Measurements from ENCODE around the gene COL25A1. TPM values are rescaled to one million over a fixed set of nuclear protein-coding genes. Genes with fewer than 3 reads are reported as not detected.

The COL25A1 gene
- total and polyA plus RNA-seq, 5 donors, result 0.22 to 0.77 (median 0.31) TPM

GRCh38 chr4:109185951-109186350 lies 116.5 kb downstream of the COL25A1 start:
- WGBS, result 65% methylated on average over 7 of the region's 7 CpGs
- Histone ChIP-seq H3K27ac (ENCODE audit: low read length) (no peak overlapping the region), H3K9me3 (ENCODE audit: control insufficient read depth, low read length) (no peaks in the 10 kb centered on the region), H3K4me3 (ENCODE audit: low read length) (no peak overlapping the region), H3K4me1 (ENCODE audit: control insufficient read depth, insufficient read depth, low read length) (peaks cover 1% of the 10 kb centered on the region), H3K27me3 (ENCODE audit: control insufficient read depth, insufficient read depth) (no peaks in the 10 kb centered on the region)
- intact Hi-C loops (cut with DNase I), result no loop called here
- no peak for ATAC-seq
- DNase-seq, result no peak

GRCh38 chr4:109185548-109185947 lies 116.9 kb downstream of the COL25A1 start:
- Histone ChIP-seq H3K9me3 (ENCODE audit: control insufficient read depth, low read length) (no peaks in the 10 kb centered on the region), H3K4me1 (ENCODE audit: control insufficient read depth, insufficient read depth, low read length) (peaks cover 1% of the 10 kb centered on the region), H3K27me3 (ENCODE audit: control insufficient read depth, insufficient read depth) (no peaks in the 10 kb centered on the region), H3K27ac (ENCODE audit: low read length) (no peak overlapping the region), H3K4me3 (ENCODE audit: low read length) (no peak overlapping the region)
- 72% methylated on average over 2 of the region's 2 CpGs for WGBS
- intact Hi-C loops (cut with DNase I), result no loop called here
- no peak for DNase-seq
- peak in 1 of 2 donors; percentile 5 for ATAC-seq

GRCh38 chr4:109184491-109184961 lies 117.9 kb downstream of the COL25A1 start:
- no peak overlapping the region for H3K4me3 ChIP-seq (ENCODE audit: low read length)
- H3K27me3 ChIP-seq (ENCODE audit: control insufficient read depth, insufficient read depth), result no peaks in the 10 kb centered on the region
- 25% methylated on average over 3 of the region's 3 CpGs for WGBS
- peaks cover 1% of the 10 kb centered on the region for H3K4me1 ChIP-seq (ENCODE audit: control insufficient read depth, insufficient read depth, low read length)
- peak; percentile 94 to 97 for ATAC-seq
- intact Hi-C loops (cut with DNase I), result no loop called here
- H3K9me3 ChIP-seq (ENCODE audit: control insufficient read depth, low read length), result no peaks in the 10 kb centered on the region
- DNase-seq, result peak in 2 of 3 donors; percentile 27 to 68
- H3K27ac ChIP-seq (ENCODE audit: low read length), result no peak overlapping the region

GRCh38 chr4:109183931-109184490 lies 118.4 kb downstream of the COL25A1 start:
- intact Hi-C loops (cut with DNase I), result no loop called here
- Histone ChIP-seq H3K9me3 (ENCODE audit: control insufficient read depth, low read length) (no peaks in the 10 kb centered on the region), H3K4me3 (ENCODE audit: low read length) (no peak overlapping the region), H3K27me3 (ENCODE audit: control insufficient read depth, insufficient read depth) (no peaks in the 10 kb centered on the region), H3K4me1 (ENCODE audit: control insufficient read depth, insufficient read depth, low read length) (peaks cover 1% of the 10 kb centered on the region), H3K27ac (ENCODE audit: low read length) (no peak overlapping the region)
- no peak for ATAC-seq
- WGBS, result 31% methylated on average over 3 of the region's 3 CpGs
- DNase-seq, result peak in 1 of 3 donors; percentile 35

- WGBS, result 54% methylated on average over 3 of the region's 3 CpGs
Observed at GRCh38 chr4:109182696-109183095, 119.8 kb downstream of the COL25A1 start.

GRCh38 chr4:109179061-109179460 lies 123.4 kb downstream of the COL25A1 start:
- Histone ChIP-seq H3K4me1 (ENCODE audit: control insufficient read depth, insufficient read depth, low read length) (no peaks in the 10 kb centered on the region), H3K27me3 (ENCODE audit: control insufficient read depth, insufficient read depth) (no peaks in the 10 kb centered on the region), H3K9me3 (ENCODE audit: control insufficient read depth, low read length) (no peaks in the 10 kb centered on the region), H3K27ac (ENCODE audit: low read length) (no peak overlapping the region), H3K4me3 (ENCODE audit: low read length) (no peak overlapping the region)
- ATAC-seq (no peak), DNase-seq (no peak)
- WGBS, result 66% methylated on average over 3 of the region's 3 CpGs
- intact Hi-C loops (cut with DNase I), result no loop called here

More at GRCh38 chr4:109182696-109183095, 119.8 kb downstream of the COL25A1 start:
- H3K4me1 ChIP-seq (ENCODE audit: control insufficient read depth, insufficient read depth, low read length), result peaks cover 1% of the 10 kb centered on the region
- H3K27ac ChIP-seq (ENCODE audit: low read length), result no peak overlapping the region
- DNase-seq (no peak), ATAC-seq (no peak)
- no peaks in the 10 kb centered on the region for H3K9me3 ChIP-seq (ENCODE audit: control insufficient read depth, low read length)
- H3K4me3 ChIP-seq (ENCODE audit: low read length), result no peak overlapping the region
- intact Hi-C loops (cut with DNase I), result no loop called here
- H3K27me3 ChIP-seq (ENCODE audit: control insufficient read depth, insufficient read depth), result no peaks in the 10 kb centered on the region

- Histone ChIP-seq H3K4me1 (ENCODE audit: control insufficient read depth, insufficient read depth, low read length) (no peaks in the 10 kb centered on the region), H3K4me3 (ENCODE audit: low read length) (no peak overlapping the region), H3K27ac (ENCODE audit: low read length) (no peak overlapping the region), H3K27me3 (ENCODE audit: control insufficient read depth, insufficient read depth) (no peaks in the 10 kb centered on the region), H3K9me3 (ENCODE audit: control insufficient read depth, low read length) (no peaks in the 10 kb centered on the region)
- intact Hi-C loops (cut with DNase I), result no loop called here
- ATAC-seq (no peak), DNase-seq (no peak)
- WGBS, result 77% methylated on average over 6 of the region's 6 CpGs
Observed at GRCh38 chr4:109177096-109177810, 125.2 kb downstream of the COL25A1 start.

- H3K4me3 ChIP-seq (ENCODE audit: low read length), result no peak overlapping the region
- 78% methylated on average over 5 of the region's 5 CpGs for WGBS
- H3K27ac ChIP-seq (ENCODE audit: low read length), result no peak overlapping the region
- intact Hi-C loops (cut with DNase I), result no loop called here
- no peaks in the 10 kb centered on the region for H3K4me1 ChIP-seq (ENCODE audit: control insufficient read depth, insufficient read depth, low read length)
- ATAC-seq (no peak), DNase-seq (no peak)
- H3K27me3 ChIP-seq (ENCODE audit: control insufficient read depth, insufficient read depth), result no peaks in the 10 kb centered on the region
- H3K9me3 ChIP-seq (ENCODE audit: control insufficient read depth, low read length), result no peaks in the 10 kb centered on the region
Observed at GRCh38 chr4:109174224-109174953, 128.1 kb downstream of the COL25A1 start.

GRCh38 chr4:109172301-109172700 lies 130.2 kb downstream of the COL25A1 start:
- no peak for ATAC-seq
- Histone ChIP-seq H3K4me3 (ENCODE audit: low read length) (no peak overlapping the region), H3K9me3 (ENCODE audit: control insufficient read depth, low read length) (no peaks in the 10 kb centered on the region), H3K27ac (ENCODE audit: low read length) (no peak overlapping the region), H3K27me3 (ENCODE audit: control insufficient read depth, insufficient read depth) (no peaks in the 10 kb centered on the region), H3K4me1 (ENCODE audit: control insufficient read depth, insufficient read depth, low read length) (no peaks in the 10 kb centered on the region)
- DNase-seq, result no peak
- WGBS, result 69% methylated on average over 4 of the region's 4 CpGs
- intact Hi-C loops (cut with DNase I), result no loop called here

GRCh38 chr4:109171070-109171469 lies 131.4 kb downstream of the COL25A1 start:
- ATAC-seq (no peak), DNase-seq (no peak)
- Histone ChIP-seq H3K4me1 (ENCODE audit: control insufficient read depth, insufficient read depth, low read length) (no peaks in the 10 kb centered on the region), H3K4me3 (ENCODE audit: low read length) (no peak overlapping the region), H3K9me3 (ENCODE audit: control insufficient read depth, low read length) (no peaks in the 10 kb centered on the region), H3K27me3 (ENCODE audit: control insufficient read depth, insufficient read depth) (no peaks in the 10 kb centered on the region), H3K27ac (ENCODE audit: low read length) (no peak overlapping the region)
- intact Hi-C loops (cut with DNase I), result no loop called here

GRCh38 chr4:109169170-109169569 lies 133.3 kb downstream of the COL25A1 start:
- intact Hi-C loops (cut with DNase I), result no loop called here
- Histone ChIP-seq H3K9me3 (ENCODE audit: control insufficient read depth, low read length) (no peaks in the 10 kb centered on the region), H3K4me1 (ENCODE audit: control insufficient read depth, insufficient read depth, low read length) (no peaks in the 10 kb centered on the region), H3K27ac (ENCODE audit: low read length) (no peak overlapping the region), H3K4me3 (ENCODE audit: low read length) (no peak overlapping the region), H3K27me3 (ENCODE audit: control insufficient read depth, insufficient read depth) (no peaks in the 10 kb centered on the region)
- WGBS, result 73% methylated on average over 1 of the region's 1 CpG
- DNase-seq (no peak), ATAC-seq (no peak)
